Measurements from ENCODE around the gene STK17B.

- no peak for TF ChIP-seq EZH2 (IDR thresholded peaks at IDR 0.05; ENCODE audit: borderline replicate concordance, low read depth, low read length, severe bottlenecking)
- no peak for TF ChIP-seq CTCF (IDR thresholded peaks at IDR 0.05; ENCODE audit: borderline replicate concordance, extremely low read depth, low read length, poor library complexity, severe bottlenecking)
These were observed 31.2 kb downstream of the STK17B start for GRCh38 chr2:196140213-196140612.
